DND-41 (cell line): ENCODE measurements around the gene TSKS.

Experiments
- EZH2 ChIP-seq: IDR thresholded peaks from 3 replicates; pipeline ENCODE4 v1.6.1; 2012; ENCODE audit warnings: borderline replicate concordance, low read depth, mild to moderate bottlenecking, moderate library complexity, low read length, inconsistent platforms; ENCODE audit not compliant: severe bottlenecking
- TF ChIP-seq, protein P1 (sequence below): IDR thresholded peaks from 2 replicates; pipeline ENCODE4 v1.5.1; 2012; ENCODE audit warnings: borderline replicate concordance, low read length, moderate library complexity, mild to moderate bottlenecking; ENCODE audit not compliant: poor library complexity, severe bottlenecking; ENCODE audit errors: extremely low read depth

GRCh38 chr19:49749055-49749716 lies 13.9 kb downstream of the TSKS start:
- TF ChIP-seq, protein P1, sequence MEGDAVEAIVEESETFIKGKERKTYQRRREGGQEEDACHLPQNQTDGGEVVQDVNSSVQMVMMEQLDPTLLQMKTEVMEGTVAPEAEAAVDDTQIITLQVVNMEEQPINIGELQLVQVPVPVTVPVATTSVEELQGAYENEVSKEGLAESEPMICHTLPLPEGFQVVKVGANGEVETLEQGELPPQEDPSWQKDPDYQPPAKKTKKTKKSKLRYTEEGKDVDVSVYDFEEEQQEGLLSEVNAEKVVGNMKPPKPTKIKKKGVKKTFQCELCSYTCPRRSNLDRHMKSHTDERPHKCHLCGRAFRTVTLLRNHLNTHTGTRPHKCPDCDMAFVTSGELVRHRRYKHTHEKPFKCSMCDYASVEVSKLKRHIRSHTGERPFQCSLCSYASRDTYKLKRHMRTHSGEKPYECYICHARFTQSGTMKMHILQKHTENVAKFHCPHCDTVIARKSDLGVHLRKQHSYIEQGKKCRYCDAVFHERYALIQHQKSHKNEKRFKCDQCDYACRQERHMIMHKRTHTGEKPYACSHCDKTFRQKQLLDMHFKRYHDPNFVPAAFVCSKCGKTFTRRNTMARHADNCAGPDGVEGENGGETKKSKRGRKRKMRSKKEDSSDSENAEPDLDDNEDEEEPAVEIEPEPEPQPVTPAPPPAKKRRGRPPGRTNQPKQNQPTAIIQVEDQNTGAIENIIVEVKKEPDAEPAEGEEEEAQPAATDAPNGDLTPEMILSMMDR: no peak
- TF ChIP-seq EZH2: no peak
